ENCODE results near the gene PKLR.

DNA sequence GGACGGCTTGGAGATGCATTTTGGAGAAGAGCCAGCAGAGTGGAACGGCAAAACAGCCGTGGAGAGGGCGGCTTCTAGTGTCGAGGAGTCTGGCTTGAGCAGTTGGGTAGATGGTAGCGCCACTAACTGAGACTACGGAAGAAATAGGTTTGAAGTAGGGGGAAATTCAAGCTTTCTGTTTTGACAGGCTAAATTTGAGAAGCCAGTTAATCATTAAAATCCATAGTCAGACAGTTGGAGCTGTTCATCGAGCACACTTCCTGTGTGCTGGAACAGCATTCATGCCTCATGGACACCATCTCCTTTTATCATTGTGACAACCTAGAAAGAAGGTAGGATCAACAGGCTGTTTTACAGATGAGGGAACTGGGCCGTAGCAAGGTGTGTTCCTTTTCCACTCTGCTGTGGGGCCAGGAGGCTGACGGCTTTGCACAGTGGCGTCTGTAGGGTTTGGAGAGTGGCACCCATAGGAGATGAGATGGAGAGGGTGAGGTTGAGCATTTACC lies 3.4 kb upstream of the PKLR start:
- no peak for TF ChIP-seq POLR2A (IDR thresholded peaks at IDR 0.05)
- TF ChIP-seq, protein P1, sequence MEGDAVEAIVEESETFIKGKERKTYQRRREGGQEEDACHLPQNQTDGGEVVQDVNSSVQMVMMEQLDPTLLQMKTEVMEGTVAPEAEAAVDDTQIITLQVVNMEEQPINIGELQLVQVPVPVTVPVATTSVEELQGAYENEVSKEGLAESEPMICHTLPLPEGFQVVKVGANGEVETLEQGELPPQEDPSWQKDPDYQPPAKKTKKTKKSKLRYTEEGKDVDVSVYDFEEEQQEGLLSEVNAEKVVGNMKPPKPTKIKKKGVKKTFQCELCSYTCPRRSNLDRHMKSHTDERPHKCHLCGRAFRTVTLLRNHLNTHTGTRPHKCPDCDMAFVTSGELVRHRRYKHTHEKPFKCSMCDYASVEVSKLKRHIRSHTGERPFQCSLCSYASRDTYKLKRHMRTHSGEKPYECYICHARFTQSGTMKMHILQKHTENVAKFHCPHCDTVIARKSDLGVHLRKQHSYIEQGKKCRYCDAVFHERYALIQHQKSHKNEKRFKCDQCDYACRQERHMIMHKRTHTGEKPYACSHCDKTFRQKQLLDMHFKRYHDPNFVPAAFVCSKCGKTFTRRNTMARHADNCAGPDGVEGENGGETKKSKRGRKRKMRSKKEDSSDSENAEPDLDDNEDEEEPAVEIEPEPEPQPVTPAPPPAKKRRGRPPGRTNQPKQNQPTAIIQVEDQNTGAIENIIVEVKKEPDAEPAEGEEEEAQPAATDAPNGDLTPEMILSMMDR (IDR thresholded peaks at IDR 0.05): no peak
